GM12891 (cell line): Measurements from ENCODE around the gene CGNL1.

Experiments used
- DNase-seq: peaks from one replicate; pipeline ENCODE4 v3.0.0; 2011; ENCODE audit warnings: low spot score; ENCODE audit not compliant: insufficient read length
- FAIRE-seq: peaks from 2 replicates; lab custom pipeline; 2011; peaks lifted over from hg19 to GRCh38; lab: Jason Lieb, UNC
- PAX5 ChIP-seq: IDR thresholded peaks from 2 replicates; pipeline ENCODE4 v1.6.1; 2011; ENCODE audit warnings: low read length, moderate library complexity, mild to moderate bottlenecking; ENCODE audit not compliant: insufficient read depth, severe bottlenecking
- POLR2A ChIP-seq: IDR thresholded peaks from 2 replicates; pipeline ENCODE4 v1.6.1; 2011; ENCODE audit warnings: low read depth, low read length, control low read depth
- POLR2AphosphoS5 ChIP-seq: IDR thresholded peaks from 2 replicates; pipeline ENCODE4 v1.6.1; 2011; ENCODE audit warnings: low read depth, low read length, control low read depth
- POU2F2 ChIP-seq: IDR thresholded peaks from 2 replicates; pipeline ENCODE4 v1.6.1; 2011; ENCODE audit warnings: low read depth, mild to moderate bottlenecking, control low read depth, low read length, moderate library complexity
- SPI1 ChIP-seq: IDR thresholded peaks from 2 replicates; pipeline ENCODE4 v1.6.1; 2011; ENCODE audit warnings: low read depth, low read length, control low read depth
- TAF1 ChIP-seq: IDR thresholded peaks from 2 replicates; pipeline ENCODE4 v1.6.1; 2011; ENCODE audit warnings: low read depth, low read length, control low read depth

CGNL1 gene

DNA sequence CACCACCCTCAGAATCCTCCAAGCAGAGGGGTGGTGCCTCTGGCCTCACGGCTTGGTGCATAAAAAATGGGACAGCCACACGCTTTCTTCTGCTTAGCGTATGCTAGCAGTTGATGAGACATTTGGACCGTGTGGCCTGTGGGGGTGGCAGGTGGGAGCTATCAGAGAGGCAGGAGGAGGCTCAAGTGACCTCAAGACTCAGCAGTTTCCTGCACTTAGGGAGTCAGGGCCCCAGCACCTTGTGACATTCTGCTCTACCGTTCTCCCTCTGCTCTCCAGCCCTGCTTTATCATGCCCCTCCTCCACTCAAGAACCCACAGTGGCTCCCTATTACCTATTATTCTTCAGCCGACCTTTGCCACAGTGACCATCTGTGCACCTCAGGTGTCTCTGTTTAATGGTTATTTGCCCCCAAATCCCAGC, 41.0 kb upstream of the CGNL1 start:
- no peak for FAIRE-seq
- no peak for DNase-seq
- TF ChIP-seq POU2F2 (no peak), POLR2A (no peak), SPI1 (no peak), PAX5 (no peak), TAF1 (no peak), POLR2AphosphoS5 (no peak)

DNA sequence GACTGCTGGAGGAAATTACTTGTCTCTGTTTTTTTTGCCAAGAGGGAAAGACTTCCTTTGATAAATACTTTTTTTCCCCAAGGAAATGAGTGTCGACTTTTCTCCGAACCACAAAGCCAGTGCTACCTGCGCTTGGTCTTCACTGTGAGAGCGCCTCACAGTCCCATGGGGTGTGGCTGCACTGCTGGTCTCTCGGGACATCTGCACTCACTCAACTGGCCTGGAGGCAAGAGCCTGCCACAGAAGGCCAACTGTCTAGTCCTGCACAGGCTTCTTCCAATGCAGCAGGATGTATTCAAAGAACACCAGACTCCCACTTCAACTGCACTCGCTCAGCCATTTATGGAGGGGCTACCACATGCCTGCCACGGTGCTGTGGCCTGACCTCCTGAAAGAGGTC, 40.6 kb upstream of the CGNL1 start:
- no peak for DNase-seq
- FAIRE-seq, result no peak
- TF ChIP-seq POLR2A (no peak), TAF1 (no peak), POU2F2 (no peak)

DNA sequence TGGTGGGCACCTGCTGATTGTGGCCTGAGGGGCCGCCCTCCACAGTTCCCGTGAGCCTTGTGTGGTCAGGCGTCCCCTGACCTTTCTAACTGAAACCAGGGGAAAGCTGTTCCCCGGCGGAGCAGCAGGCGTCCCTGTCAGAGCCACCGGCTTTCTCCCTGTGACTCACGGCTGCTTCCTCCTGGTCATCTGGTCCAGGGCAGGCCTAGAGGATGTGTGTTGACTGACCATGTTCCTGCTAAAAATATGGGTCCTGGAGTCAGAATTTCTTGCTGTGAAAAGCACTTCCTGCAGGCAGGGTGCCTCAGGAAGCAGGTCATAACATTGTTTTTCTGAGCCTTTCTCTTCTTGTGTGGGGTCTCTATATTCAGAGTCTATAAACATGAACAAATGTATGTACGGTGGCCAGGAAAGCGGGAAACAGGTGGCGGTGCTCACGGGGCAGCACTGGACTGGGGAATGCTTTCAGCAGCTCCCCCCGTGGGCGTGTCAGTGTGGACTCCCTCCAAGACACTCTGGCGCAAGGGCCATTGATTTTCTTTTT, 38.4 kb upstream of the CGNL1 start:
- DNase-seq (no peak), FAIRE-seq (no peak)
- TF ChIP-seq POU2F2 (no peak), PAX5 (no peak), POLR2AphosphoS5 (no peak), POLR2A (no peak), TAF1 (no peak), SPI1 (no peak)

DNA sequence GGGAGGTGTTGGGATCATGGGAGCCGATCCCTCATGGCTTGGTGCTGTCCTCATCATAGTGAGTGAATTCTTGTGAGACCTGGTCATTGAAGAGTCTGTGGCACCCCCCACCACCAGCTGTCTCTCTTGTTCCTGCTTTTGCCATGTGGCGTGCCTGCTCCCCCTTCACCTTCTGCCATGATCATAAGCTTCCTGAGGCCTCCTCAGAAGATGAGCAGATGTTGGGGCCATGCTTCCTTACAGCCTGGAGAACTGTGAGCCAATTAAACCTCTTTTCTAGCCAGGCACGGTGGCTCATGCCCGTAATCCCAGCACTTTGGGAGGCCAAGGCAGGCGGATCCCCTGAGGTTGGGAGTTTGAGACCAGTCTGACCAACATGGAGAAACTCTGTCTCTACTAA, 37.0 kb upstream of the CGNL1 start:
- no peak for TF ChIP-seq SPI1
- TF ChIP-seq POU2F2, result no peak
- no peak for TF ChIP-seq TAF1
- no peak for TF ChIP-seq POLR2AphosphoS5
- TF ChIP-seq POLR2A, result no peak
- no peak for TF ChIP-seq PAX5
- DNase-seq, result no peak
- no peak for FAIRE-seq

DNA sequence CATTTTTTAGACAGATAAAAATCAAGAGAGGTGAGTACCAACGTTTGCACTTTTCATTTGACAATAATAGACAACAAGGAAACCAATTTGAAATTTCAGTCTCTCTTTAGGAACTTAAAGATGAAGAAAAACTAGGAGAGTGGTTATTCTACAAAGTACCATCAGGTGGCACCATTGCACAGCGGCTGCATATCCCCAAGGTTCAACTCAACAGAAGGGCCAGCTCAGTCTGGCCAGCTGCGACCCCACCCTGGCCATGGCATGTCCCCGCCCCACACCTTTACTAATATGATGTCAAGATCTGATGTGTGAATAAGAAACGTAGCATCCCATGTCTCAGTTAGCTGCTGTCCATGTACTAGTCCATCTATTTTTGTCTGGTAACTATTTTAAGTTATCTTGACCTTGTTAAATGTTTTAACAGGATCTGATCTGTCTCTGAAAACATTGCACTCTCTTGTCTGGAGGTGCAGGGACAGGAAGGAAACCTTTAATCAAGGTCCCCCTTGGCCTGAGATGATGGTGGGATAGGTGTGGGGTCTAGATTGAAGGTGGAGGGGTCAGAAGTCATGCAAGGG, 35.5 kb upstream of the CGNL1 start:
- TF ChIP-seq TAF1 (no peak), PAX5 (no peak), POLR2A (no peak), POU2F2 (no peak)
- peak; percentile 43 for DNase-seq
- FAIRE-seq, result peak; percentile 35

DNA sequence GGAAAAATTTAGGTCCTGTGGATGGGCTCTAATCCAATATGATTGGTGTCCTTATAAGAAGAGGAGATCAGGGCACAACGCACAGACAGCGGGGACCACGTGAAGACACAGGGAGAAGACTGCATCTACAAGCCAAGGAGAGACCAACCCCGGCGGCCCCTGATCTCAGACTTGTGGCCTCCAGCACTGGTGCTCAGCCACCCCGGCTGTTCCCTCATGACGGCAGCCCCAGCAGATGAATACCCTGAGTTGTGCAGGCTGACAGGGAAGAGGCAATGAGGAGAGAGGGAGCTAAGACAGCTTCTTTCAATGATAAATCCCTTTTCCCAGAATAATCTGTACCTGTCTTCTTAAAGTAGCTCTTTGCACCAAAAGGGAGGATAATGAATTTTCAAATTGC, 33.3 kb upstream of the CGNL1 start:
- FAIRE-seq (no peak), DNase-seq (no peak)
- TF ChIP-seq PAX5 (no peak), POU2F2 (no peak), TAF1 (no peak), SPI1 (no peak), POLR2A (no peak), POLR2AphosphoS5 (no peak)

DNA sequence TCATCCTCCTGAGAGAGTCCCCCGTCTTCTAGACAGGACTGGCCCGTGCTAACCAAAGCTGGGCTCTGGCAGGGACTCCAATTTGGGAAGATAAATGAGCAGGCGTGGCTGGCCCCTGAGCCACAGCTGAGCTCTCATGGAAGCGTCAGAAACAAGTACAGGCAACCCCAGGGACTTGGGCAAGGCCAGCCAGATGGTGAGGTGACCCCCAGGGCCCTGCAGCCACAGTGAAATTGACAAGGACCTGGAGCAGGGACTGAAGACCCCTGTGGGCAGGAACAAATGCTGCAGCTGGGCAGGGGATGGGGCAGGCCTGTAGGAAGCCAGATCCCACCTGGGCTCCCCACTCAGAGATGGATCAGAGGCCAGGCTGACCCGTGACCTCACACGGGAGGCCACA, 32.8 kb upstream of the CGNL1 start:
- TF ChIP-seq POLR2AphosphoS5 (no peak), TAF1 (no peak), PAX5 (no peak)
- FAIRE-seq (no peak), DNase-seq (no peak)

DNA sequence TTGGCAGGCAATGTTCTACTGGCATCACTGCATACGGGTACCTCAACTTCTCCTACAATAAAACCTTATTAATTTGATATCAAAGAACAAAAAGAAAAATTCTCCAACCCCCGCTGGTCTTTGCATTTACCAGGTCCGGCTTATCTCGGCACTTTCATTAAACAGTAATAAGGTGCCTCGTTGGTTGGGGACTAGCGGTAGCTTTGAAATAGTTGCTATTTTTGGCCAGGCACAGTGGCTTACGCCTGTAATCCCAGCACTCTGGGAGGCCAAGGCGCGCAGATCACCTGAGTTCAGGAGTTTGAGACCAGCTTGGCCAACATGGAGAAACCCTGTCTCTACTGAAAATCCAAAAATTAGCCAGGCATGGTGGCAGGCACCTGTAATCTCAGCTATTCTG, 32.0 kb upstream of the CGNL1 start:
- FAIRE-seq, result no peak
- no peak for DNase-seq
- no peak for TF ChIP-seq PAX5
- TF ChIP-seq SPI1, result no peak
- TF ChIP-seq POLR2AphosphoS5, result no peak
- no peak for TF ChIP-seq TAF1
- TF ChIP-seq POLR2A, result no peak
- no peak for TF ChIP-seq POU2F2

DNA sequence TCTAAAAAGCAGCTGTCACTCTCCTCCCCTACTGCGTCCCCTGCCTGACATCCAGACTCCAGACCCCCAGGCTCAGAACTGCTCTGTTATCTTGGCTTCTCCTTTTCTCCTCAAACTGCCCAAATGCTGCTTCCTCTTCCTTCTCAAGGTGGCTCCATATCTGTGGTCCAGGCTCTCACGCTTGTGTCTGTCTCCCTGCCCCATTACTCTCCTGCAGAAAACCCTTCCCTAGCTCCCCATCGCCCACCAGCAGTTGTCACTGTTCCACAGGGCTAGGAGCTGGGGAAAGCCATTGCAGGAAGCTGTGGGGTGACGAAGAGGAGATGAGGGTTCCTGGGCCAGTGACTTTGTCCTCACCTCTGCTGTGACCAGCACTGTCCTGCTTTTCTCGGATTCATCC, 30.7 kb upstream of the CGNL1 start:
- FAIRE-seq (no peak), DNase-seq (no peak)
- no peak for TF ChIP-seq TAF1
- no peak for TF ChIP-seq POLR2AphosphoS5

DNA sequence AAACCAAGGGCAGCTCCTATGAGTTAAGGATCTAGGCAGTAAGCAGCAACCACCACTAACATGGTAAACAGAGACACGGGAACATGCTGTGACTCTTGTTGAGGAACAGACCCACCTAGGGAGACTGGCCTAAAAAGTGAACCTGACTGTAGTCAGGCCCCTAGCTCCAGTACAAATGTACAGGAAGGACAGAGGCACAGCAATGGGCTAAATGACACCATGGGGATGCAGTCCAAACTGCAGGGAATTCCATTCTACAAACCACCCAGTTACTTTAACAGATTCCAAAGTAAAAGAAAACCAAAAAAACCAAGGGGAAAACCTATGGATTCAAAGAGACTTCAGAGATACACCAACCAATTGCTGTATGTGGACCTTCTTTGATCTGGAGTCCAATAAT, 28.2 kb upstream of the CGNL1 start:
- TF ChIP-seq POU2F2, result no peak
- no peak for TF ChIP-seq TAF1
- TF ChIP-seq POLR2AphosphoS5, result no peak
- TF ChIP-seq POLR2A, result no peak
- TF ChIP-seq PAX5, result no peak
- TF ChIP-seq SPI1, result no peak
- FAIRE-seq (no peak), DNase-seq (no peak)
